Spinal cord (tissue), 10 donors: ENCODE measurements around the gene MCEE. TPM values are rescaled to one million over a fixed set of nuclear protein-coding genes. Genes with fewer than 3 reads are reported as not detected.
"Not testable (repeated sequence)": the region's sequence is repeated elsewhere in the genome, so short reads cannot be mapped to it uniquely, and the experiment has no call there.

Experiments
- DNase-seq, 6 donors: peaks; one replicate each; pipeline versions ENCODE4 v3.0.0 to v3.0.0-alpha.2; 2013 to 2015; ENCODE audit warnings: low spot score in 6 of 6, low read depth in 4 of 6
- H3K27ac ChIP-seq: one replicate; pipeline ENCODE4 v1.5.1; 2013; ENCODE audit warnings: low read depth, low read length, control low read depth
- H3K27me3 ChIP-seq: one replicate; pipeline ENCODE4 v1.6.1; 2013; ENCODE audit warnings: low read length; ENCODE audit not compliant: control insufficient read depth, insufficient read depth
- H3K36me3 ChIP-seq: one replicate; pipeline ENCODE4 v1.6.1; 2013; ENCODE audit warnings: low read length; ENCODE audit not compliant: control insufficient read depth, insufficient read depth
- H3K4me1 ChIP-seq: one replicate; pipeline ENCODE4 v1.6.1; 2013; ENCODE audit warnings: low read length; ENCODE audit not compliant: control insufficient read depth, insufficient read depth
- H3K4me3 ChIP-seq: one replicate; pipeline ENCODE4 v1.5.1; 2013; ENCODE audit warnings: low read depth, low read length, control low read depth
- H3K9me3 ChIP-seq: one replicate; pipeline ENCODE4 v1.6.1; 2013; ENCODE audit warnings: low read length; ENCODE audit not compliant: control insufficient read depth, insufficient read depth
- WGBS: methylation state at CpG from one replicate; pipeline ENCODE4 v1.1.5; 2013; ENCODE audit warnings: missing lambda C conversion rate; ENCODE audit not compliant: insufficient coverage; 5-methylcytosine and 5-hydroxymethylcytosine counted together
- long read RNA-seq, 4 donors: transcript quantifications; one replicate each; lab custom pipeline, GENCODE V29; 2026
- polyA plus RNA-seq, 2 donors: library from polyadenylated mRNA; unstranded; fragments of 120-200 nt; gene quantifications; one replicate each; pipeline ENCODE4 v1.2.1, GENCODE V29; 2013; ENCODE audit not compliant: insufficient read length in 2 of 2
- total RNA-seq, 2 donors: library from RNA; depleted of rRNA in 1 of 2; stranded (reverse); fragments of 120-200 nt in 1 of 2; fragments of >200 nt in 1 of 2; gene quantifications; one replicate each; pipeline versions ENCODE4 v1.2.3 to v1.2.4, GENCODE V29; 2013 to 2014
- donor health status: healthy.

The MCEE gene
- 10 to 100 TPM; 22.2 to 23.9 TPM for total RNA-seq
- polyA plus RNA-seq: 10 to 100 TPM; 14.6 to 18.7 TPM
- long read RNA-seq, donor 1, transcript MCEE-201 (3 exons, 835 nt): major isoform, 5 of 102 reads
- long read RNA-seq, donor 1, partial matches to known transcripts: 86 of 102 reads
- long read RNA-seq, donor 1, other reads (novel, unspliced or antisense): 11 of 102 reads
- long read RNA-seq, donor 2, partial matches to known transcripts: 0 of 3 reads
- long read RNA-seq, donor 2, other reads (novel, unspliced or antisense): 0 of 3 reads
- long read RNA-seq, donor 3, partial matches to known transcripts: 0 of 2 reads
- long read RNA-seq, donor 3, other reads (novel, unspliced or antisense): 0 of 2 reads
- long read RNA-seq, donor 4, transcript MCEE-201 (3 exons, 835 nt): major isoform, 7 of 22 reads
- long read RNA-seq, donor 4, partial matches to known transcripts: 7 of 22 reads
- long read RNA-seq, donor 4, other reads (novel, unspliced or antisense): 6 of 22 reads

GRCh38 chr2:71130152-71130904 lies at the start of gene MCEE, which contains the start of gene MPHOSPH10:
MCEE (minus strand) TSS chr2:71130229; CDS start chr2:71130219, 10 bp downstream.
MPHOSPH10 (plus strand) TSS chr2:71130634; CDS start chr2:71130666, 32 bp downstream.
- peak within 1 kb of the TSS; percentile 98 for H3K27ac ChIP-seq
- under 1% methylated on average over 56 of the region's 67 CpGs for WGBS
- peak within 1 kb of the TSS; percentile 98 for H3K4me3 ChIP-seq
- peaks cover 7% of the 10 kb centered on the region for H3K36me3 ChIP-seq
- peak; percentile 78 to 97 (median 88) for DNase-seq
- H3K4me1 ChIP-seq: peaks cover 9% of the 10 kb centered on the region
- no peaks in the 10 kb centered on the region for H3K27me3 ChIP-seq
- no peaks in the 10 kb centered on the region for H3K9me3 ChIP-seq

- 83% methylated on average over 8 of the region's 8 CpGs for WGBS
- H3K4me1 ChIP-seq, H3K27me3 ChIP-seq, H3K4me3 ChIP-seq, DNase-seq, H3K36me3 ChIP-seq, H3K27ac ChIP-seq, H3K9me3 ChIP-seq: not testable (repeated sequence)
These were observed 48.8 kb upstream of the MCEE start for GRCh38 chr2:71178836-71179235.

GRCh38 chr2:71174207-71174606 lies 44.2 kb upstream of the MCEE start:
- H3K36me3 ChIP-seq: no peaks in the 10 kb centered on the region
- H3K4me3 ChIP-seq: no peak overlapping the region
- H3K27ac ChIP-seq: no peak overlapping the region
- H3K27me3 ChIP-seq: no peaks in the 10 kb centered on the region
- no peak for DNase-seq
- WGBS: 83% methylated on average over 1 of the region's 3 CpGs
- H3K4me1 ChIP-seq: no peaks in the 10 kb centered on the region
- no peaks in the 10 kb centered on the region for H3K9me3 ChIP-seq

- no peaks in the 10 kb centered on the region for H3K27me3 ChIP-seq
- 78% methylated on average over 1 of the region's 1 CpG for WGBS
- H3K4me1 ChIP-seq: no peaks in the 10 kb centered on the region
- no peak overlapping the region for H3K27ac ChIP-seq
- no peak overlapping the region for H3K4me3 ChIP-seq
- DNase-seq: no peak
- H3K36me3 ChIP-seq: no peaks in the 10 kb centered on the region
- no peaks in the 10 kb centered on the region for H3K9me3 ChIP-seq
These were observed 43.1 kb upstream of the MCEE start for GRCh38 chr2:71173096-71173495.

GRCh38 chr2:71166812-71167211 lies 36.8 kb upstream of the MCEE start:
- H3K27me3 ChIP-seq: no peaks in the 10 kb centered on the region
- H3K9me3 ChIP-seq: no peaks in the 10 kb centered on the region
- no peaks in the 10 kb centered on the region for H3K4me1 ChIP-seq
- H3K27ac ChIP-seq: no peak overlapping the region
- no peak overlapping the region for H3K4me3 ChIP-seq
- no peak for DNase-seq
- H3K36me3 ChIP-seq: no peaks in the 10 kb centered on the region
- WGBS: 100% methylated on average over 1 of the region's 3 CpGs

- Histone ChIP-seq H3K27ac (no peak overlapping the region), H3K4me1 (peaks cover 16% of the 10 kb centered on the region), H3K36me3 (no peaks in the 10 kb centered on the region), H3K4me3 (no peak overlapping the region), H3K9me3 (no peaks in the 10 kb centered on the region), H3K27me3 (no peaks in the 10 kb centered on the region)
- 14% methylated on average over 14 of the region's 16 CpGs for WGBS
- peak; percentile 13 to 83 (median 40) for DNase-seq
These were observed 27.2 kb upstream of the MCEE start for GRCh38 chr2:71157124-71157793.

- no peaks in the 10 kb centered on the region for H3K9me3 ChIP-seq
- no peak overlapping the region for H3K27ac ChIP-seq
- H3K4me1 ChIP-seq: peaks cover 16% of the 10 kb centered on the region
- no peaks in the 10 kb centered on the region for H3K27me3 ChIP-seq
- H3K36me3 ChIP-seq: no peaks in the 10 kb centered on the region
- 70% methylated on average over 6 of the region's 6 CpGs for WGBS
- H3K4me3 ChIP-seq: no peak overlapping the region
- DNase-seq: peak in 1 of 6 donors; percentile 35
These were observed 26.5 kb upstream of the MCEE start for GRCh38 chr2:71156573-71156972.

GRCh38 chr2:71155846-71156245 lies 25.8 kb upstream of the MCEE start:
- H3K27me3 ChIP-seq: no peaks in the 10 kb centered on the region
- no peaks in the 10 kb centered on the region for H3K9me3 ChIP-seq
- no peak for DNase-seq
- H3K4me3 ChIP-seq: no peak overlapping the region
- no peaks in the 10 kb centered on the region for H3K36me3 ChIP-seq
- peaks cover 16% of the 10 kb centered on the region for H3K4me1 ChIP-seq
- 93% methylated on average over 4 of the region's 4 CpGs for WGBS
- H3K27ac ChIP-seq: no peak overlapping the region

GRCh38 chr2:71154798-71155197 lies 24.8 kb upstream of the MCEE start:
- Histone ChIP-seq H3K27ac (no peak overlapping the region), H3K36me3 (peaks cover 6% of the 10 kb centered on the region), H3K27me3 (no peaks in the 10 kb centered on the region), H3K4me3 (no peak overlapping the region), H3K9me3 (no peaks in the 10 kb centered on the region), H3K4me1 (peaks cover 16% of the 10 kb centered on the region)
- no peak for DNase-seq
- 60% methylated on average over 3 of the region's 6 CpGs for WGBS
